PC-3 (cell line): ENCODE results near the gene ZNF407.

Experiments
- EZH2 ChIP-seq: fragments of 300-600 bp; sonication (generic); IDR thresholded peaks from one replicate; pipeline ENCODE4 v1.6.1; 2017; ENCODE audit warnings: antibody characterized with exemption, mild to moderate bottlenecking, low read length; ENCODE audit not compliant: unreplicated experiment
- EZH2phosphoT487 ChIP-seq: fragments of 300-600 bp; sonication (generic); IDR thresholded peaks from 2 replicates; pipeline ENCODE4 v1.6.1; 2018; ENCODE audit warnings: mild to moderate bottlenecking, antibody characterized with exemption, low read length, borderline replicate concordance

DNA sequence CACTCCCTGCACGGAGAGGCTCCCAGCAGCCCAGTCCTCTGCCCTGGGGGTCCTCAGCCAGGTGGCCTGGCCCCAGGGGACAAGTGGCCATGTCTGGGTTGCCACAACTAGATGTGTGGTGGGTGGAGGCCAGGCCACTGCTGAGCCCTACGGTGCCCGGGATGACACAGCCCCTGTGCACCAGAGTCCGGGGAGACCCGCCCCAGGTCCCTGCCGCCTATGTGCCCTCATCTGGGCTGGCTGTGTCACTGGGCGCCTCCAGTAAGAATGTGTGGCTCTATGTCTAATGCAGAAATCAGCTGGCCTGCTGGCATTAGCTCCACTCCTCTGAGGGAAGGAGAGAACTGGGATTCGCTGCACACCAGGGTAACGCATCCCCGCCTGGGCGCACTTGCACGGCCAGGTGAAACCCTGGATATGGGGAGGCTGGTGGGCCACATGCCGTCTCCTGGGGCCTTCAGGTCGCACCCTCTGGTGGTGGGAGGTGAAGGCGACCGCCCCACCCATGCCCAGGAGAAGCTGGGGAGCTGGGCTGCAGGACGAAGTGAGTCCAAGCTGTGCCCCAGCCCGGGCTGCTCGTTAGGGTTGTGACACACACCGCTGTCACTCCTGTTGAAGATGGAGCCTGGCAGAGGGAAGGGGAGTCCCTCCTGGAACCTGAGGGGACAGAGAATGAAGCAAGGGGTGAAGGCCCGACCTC, 475.2 kb downstream of the ZNF407 start:
- no peak for TF ChIP-seq EZH2phosphoT487
- no peak for TF ChIP-seq EZH2
